ENCODE measurements around the gene RELA.

RELA gene

DNA sequence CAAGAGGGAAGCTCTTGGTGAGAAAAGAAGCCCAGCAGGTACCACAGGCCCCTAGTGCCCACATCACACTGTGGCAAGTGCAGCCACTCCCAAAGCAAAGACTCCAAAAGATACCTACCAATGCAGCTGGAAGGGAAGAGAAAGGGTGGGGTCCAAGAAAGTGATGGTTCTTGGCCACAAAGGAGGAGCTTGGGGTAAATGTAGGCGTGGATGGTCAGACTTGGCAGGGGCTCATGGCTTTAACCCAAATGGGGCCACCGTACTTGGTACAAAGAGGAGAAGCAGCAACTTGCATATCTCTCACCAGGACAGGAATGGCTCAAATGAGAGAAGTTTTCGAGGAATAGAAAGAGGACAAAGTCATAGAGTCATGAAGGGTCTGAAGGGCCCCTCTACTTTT lies 53.5 kb downstream of the RELA start:
- in situ Hi-C loops (cut with MboI; ENCODE audit: low sequenced_read_pairs, unreplicated experiment), result no loop called here
- TF ChIP-seq, protein P1, sequence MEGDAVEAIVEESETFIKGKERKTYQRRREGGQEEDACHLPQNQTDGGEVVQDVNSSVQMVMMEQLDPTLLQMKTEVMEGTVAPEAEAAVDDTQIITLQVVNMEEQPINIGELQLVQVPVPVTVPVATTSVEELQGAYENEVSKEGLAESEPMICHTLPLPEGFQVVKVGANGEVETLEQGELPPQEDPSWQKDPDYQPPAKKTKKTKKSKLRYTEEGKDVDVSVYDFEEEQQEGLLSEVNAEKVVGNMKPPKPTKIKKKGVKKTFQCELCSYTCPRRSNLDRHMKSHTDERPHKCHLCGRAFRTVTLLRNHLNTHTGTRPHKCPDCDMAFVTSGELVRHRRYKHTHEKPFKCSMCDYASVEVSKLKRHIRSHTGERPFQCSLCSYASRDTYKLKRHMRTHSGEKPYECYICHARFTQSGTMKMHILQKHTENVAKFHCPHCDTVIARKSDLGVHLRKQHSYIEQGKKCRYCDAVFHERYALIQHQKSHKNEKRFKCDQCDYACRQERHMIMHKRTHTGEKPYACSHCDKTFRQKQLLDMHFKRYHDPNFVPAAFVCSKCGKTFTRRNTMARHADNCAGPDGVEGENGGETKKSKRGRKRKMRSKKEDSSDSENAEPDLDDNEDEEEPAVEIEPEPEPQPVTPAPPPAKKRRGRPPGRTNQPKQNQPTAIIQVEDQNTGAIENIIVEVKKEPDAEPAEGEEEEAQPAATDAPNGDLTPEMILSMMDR (IDR thresholded peaks at IDR 0.05; ENCODE audit: borderline replicate concordance, control extremely low read depth, extremely low read depth, insufficient read depth, missing control alignments), result no peak
- no peak for DNase-seq (ENCODE audit: low spot score)

DNA sequence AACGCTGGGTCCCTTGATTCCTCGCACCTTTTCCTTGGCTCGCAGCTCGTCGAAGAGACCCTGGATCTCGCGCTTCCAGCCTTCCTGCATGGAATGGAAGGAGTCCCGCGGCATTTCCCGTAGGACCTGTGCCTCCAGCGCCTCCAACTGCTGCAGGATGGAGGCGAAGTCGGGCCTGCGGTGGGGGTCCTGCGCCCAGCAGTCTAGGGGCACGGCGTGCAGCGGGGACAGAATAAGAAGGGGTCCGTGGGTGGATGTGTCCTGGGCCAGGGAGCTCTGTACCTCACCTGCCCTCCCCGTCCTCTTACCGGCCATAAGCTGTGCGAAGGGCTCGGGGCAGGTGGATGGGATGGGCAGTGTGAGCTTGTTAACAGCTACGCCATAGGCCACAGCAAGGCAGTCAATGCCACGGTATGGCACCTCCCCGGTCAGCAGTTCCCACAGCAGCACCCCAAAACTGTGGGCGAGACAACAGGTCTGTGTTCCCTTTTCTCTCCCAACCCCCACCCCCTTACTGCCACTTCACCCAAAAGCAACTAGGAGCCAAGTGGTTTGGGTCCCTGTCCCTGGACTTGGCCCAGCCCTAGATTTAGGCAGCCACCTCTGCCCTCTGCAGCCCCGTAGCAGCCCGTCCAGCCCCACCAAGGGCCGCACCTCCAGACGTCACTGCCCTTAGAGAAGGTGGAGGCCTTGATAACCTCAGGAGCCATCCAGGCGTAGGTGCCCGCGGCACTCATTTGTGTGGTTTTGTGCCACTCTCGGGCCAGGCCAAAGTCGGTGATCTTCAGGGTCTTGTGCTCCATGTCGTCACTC lies 54.9 kb downstream of the RELA start:
- no peak for DNase-seq (ENCODE audit: low spot score)
- in situ Hi-C loops (cut with MboI; ENCODE audit: low sequenced_read_pairs, unreplicated experiment), result no loop called here
- TF ChIP-seq, protein P1 (IDR thresholded peaks at IDR 0.05; ENCODE audit: borderline replicate concordance, control extremely low read depth, extremely low read depth, insufficient read depth, missing control alignments), result no peak

DNA sequence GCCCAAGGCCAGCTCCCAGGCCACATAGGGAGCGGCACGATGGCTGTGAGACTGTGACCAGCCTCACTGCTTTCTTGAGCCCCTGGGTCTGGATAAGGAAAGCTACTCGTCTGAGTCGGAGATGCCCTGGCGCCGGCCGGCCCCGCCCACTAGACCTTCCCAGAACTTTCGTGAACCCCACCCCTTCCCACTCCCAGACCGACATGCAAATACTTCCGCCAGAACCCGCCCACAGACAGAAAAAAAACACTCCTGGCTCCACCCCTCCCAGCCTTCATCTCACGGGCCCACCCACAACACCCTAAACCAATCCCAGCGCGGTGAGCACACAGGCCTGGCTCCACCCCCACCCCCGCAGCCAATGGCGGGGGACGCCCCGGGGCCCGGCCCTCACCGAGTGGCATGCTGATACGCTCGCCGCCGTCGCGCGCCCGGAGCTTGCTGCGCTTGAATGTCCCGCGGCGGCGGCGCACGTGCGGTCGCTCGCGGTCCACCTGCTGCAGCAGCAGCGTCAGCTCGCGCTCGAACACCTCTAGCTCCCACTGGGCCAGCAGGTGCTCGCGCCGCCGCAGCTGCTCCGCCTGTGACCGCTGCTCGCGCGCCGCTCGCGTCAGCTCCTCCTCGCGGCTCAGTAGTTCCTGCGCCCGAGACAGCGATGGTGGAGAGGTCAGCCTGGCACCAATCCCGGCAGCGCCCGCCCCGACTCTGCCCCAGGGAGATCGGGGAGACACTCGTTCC lies 55.7 kb downstream of the RELA start:
- TF ChIP-seq, protein P1 (IDR thresholded peaks at IDR 0.05; ENCODE audit: borderline replicate concordance, control extremely low read depth, extremely low read depth, insufficient read depth, missing control alignments), result no peak
- in situ Hi-C loops (cut with MboI; ENCODE audit: low sequenced_read_pairs, unreplicated experiment), result no loop called here
- DNase-seq (ENCODE audit: low spot score), result no peak

DNA sequence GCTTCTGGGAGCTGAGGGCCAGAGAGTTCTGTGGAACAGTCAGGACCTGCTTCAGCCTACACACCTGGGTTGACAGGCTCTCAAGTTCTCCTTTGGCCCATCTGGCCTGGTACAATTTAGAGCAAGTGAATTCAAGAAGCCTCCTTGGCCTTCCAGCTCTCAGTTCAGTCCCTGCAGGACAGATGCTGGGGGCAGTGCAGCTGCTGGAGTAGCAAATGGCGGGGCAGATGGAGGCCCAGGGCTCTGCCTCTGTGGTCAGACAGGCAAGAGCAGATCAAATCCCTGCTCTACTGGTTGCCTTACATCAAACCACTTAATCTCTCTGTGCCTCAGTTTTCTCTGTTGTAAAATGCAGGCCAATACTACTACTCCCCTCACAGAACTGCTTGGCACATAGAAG lies 58.5 kb downstream of the RELA start:
- no peak for DNase-seq (ENCODE audit: low spot score)
- in situ Hi-C loops (cut with MboI; ENCODE audit: low sequenced_read_pairs, unreplicated experiment), result no loop called here
- TF ChIP-seq, protein P1 (IDR thresholded peaks at IDR 0.05; ENCODE audit: borderline replicate concordance, control extremely low read depth, extremely low read depth, insufficient read depth, missing control alignments), result no peak
